Stimulated activated CD8-positive, alpha-beta memory T cell treated with anti-CD3 and anti-CD28 coated beads, Interleukin-4, amount 100 ng/mL, for 4 hours (primary cell): ENCODE measurements around the gene SH2D1B.
"Not testable (repeated sequence)": the region's sequence is repeated elsewhere in the genome, so short reads cannot be mapped to it uniquely, and the experiment has no call there.

Source experiments
- DNase-seq, 2 donors: peaks; one replicate each; pipeline ENCODE4 v3.0.0-alpha.2; 2020; ENCODE audit warnings: low read depth in 2 of 2, low spot score in 1 of 2

Gene SH2D1B

DNA sequence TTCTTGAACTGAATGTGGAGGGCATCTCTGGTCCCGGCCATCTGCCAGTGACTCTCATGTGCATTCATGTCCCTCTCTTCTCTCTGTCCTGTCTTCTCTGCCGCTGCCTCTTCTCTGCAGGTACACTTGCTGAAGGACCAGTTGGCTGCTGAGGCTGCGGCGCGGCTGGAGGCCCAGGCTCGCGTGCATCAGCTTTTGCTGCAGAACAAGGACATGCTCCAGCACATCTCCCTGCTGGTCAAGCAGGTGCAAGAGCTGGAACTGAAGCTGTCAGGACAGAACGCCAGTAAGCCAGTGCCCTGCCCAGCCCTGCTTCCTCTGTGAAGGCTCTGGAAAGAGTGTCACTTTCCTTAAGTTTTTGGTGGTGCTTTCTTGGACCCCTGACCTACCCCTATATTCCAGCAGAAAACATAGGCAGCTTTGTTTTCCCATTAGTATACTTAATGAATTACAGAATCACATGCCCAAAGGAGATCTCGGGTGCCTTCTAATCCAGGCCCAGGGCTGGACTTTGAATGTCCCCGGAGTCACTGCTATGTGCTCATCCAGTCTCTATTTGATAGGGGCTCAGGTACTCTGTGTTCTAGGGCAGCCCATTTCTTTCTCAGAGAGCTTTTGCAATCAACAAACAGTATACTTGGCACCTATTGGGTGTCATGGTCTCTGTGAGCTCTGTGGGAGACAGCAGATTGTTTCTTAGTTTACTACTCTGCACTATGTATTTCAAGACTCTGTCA lies 46.5 kb downstream of the SH2D1B start:
- no peak for DNase-seq

DNA sequence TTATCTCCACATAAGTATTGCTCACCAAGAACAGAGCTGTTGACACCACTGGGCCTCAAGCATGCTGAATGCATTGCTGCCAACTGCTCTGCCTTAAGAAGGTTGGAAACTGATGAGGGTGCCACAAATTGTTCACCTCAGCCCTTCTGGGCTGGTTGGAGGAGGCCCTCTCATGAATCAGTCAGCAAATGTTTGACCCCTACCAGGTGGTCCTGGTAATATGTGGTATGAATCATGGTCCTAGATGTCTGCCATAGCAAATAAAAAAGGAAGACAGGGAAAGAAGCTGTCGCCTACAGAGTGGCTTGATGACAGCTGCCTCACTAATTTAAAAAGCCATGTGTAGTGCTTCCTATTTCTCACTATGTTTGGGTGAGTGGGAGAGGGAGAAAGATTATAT lies 47.4 kb downstream of the SH2D1B start:
- DNase-seq = no peak

DNA sequence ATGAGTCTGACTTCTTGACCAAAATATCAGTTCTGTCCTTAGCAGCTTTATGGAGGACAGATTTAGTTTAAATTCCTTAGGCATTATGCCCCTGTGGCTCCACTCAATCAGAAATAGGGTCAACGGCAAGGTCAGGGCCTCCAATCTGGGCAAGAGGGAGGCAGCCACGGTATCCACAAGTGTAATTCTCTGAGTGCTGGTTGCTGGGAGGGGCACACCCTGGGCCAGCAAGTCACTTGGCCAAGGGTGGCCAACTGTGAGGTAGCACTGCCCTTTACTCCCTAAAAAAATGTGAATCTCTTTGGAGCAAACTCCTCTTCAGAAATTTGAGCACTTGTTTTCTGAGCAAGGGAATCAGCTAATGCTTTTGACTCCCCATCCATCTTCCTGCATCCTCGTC lies 48.1 kb downstream of the SH2D1B start:
- DNase-seq = no peak

DNA sequence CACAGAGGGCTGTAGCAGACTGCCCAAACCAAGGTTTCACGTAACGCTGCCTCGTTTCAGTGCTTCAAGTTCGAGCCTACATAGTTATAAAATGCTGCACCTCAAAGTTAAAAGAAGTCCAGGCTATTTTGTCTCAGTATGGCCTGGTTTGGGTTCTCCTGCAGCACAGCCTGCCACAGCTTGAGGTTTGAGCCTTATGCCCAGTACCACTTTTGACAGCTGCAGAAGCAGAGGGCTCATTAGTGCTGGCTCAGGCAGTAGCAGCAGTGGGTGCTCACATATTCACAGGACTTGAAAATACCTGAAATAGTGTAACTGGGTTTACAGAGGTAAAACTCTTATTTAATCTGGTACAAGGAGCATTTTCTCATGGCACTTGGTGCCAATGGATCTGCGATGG lies 50.6 kb downstream of the SH2D1B start:
- no peak for DNase-seq

DNA sequence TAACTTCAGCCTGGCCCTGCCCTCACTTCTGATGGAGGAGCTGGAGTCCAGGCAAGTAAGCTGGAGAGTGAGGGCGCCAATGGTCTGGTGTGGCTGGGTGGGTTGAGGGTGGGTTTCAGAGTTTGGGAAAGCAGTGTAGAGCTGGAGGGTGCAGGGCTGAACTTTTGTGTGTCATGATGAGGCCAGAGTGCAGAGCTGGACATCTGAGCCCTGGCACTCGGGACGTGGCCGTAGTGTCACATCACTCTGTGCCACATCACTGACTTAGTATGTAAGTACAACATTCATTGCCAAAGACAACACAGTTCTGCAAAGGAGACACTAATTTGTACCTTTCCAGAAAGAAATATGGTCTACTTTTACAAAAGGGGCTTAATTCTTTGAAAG lies 51.1 kb downstream of the SH2D1B start:
- DNase-seq = no peak

DNA sequence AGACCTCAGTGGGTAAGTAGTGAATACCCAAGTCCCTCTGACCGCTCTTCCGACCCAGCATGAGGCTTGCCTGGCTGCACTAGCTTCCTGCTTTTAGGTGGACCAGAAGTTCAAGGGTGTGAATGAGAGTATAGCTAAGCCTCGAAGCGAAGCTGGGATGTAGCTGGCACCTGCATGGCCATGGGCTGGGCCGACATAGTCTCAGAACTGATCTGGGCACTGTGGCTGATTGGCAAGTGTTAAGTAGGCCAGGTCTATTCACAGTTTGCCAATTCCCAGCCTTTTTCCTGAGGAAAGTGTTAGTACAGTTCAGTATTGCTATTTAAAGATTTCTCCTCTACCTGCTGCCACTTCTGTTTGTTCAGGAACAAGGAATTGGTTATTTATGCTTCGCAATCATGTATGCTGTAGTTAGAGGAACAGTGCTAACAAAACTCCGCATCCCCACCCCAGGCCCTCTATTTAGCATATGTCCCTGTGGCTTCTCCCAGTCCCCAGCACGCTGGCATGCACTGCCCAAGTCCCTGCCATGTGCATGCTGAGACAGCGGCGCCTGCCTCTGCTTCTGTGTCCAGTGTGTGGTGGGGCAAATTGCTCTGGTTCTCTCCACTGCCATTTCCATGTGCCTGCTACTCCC lies 51.6 kb downstream of the SH2D1B start:
- no peak for DNase-seq

DNA sequence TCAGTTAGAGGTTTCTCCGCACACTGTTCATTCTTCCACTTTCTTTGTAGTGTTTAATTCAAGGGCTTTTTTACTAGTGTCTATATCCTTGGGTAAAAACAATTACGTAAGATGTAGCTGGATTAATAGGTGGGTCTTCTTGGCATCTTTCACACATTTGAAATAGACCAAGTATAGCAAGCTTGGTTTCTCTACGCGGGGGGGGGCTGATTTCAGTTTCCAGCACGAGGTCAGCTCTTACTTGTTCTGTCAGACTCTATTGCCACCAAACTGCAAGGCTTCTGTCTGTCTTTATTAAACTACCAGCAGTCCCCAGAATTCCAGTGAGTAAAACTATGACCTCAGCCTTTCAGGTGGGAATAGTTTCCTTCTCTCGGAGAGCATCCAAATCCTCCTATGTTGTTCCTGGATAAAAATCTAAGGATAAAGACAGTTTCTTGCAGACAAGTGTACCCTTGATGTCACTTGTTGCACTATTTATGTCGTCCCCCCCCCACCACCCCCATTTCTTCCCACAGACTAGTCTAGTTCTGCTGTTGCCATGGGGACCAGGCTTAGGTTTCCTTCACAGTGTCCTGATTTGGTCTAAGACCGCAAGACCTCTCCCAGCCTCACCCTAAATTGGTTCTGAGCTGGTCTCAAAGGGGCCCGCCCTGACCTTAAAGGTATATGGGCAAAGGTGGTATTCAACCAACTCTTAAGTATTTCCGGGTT lies 52.3 kb downstream of the SH2D1B start:
- no peak for DNase-seq

DNA sequence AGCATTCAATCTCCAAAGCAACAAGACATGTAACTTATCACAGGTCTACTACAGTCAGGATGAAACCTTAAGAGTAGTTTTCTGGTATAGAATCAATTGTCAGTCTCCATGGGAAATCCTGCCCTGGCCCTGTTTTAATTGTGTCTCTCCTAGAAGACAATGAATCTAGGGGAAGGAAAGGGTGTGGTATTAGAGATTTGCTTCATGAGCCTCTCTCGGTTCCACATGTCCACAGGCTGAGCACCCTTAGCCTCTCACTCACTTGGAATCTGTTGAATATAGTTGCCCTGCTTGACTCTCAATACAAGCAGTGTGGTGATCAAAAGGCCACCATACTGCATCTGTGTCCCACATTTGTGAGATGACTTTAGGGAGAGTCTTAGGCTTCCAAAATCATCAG lies 53.0 kb downstream of the SH2D1B start:
- DNase-seq = no peak

DNA sequence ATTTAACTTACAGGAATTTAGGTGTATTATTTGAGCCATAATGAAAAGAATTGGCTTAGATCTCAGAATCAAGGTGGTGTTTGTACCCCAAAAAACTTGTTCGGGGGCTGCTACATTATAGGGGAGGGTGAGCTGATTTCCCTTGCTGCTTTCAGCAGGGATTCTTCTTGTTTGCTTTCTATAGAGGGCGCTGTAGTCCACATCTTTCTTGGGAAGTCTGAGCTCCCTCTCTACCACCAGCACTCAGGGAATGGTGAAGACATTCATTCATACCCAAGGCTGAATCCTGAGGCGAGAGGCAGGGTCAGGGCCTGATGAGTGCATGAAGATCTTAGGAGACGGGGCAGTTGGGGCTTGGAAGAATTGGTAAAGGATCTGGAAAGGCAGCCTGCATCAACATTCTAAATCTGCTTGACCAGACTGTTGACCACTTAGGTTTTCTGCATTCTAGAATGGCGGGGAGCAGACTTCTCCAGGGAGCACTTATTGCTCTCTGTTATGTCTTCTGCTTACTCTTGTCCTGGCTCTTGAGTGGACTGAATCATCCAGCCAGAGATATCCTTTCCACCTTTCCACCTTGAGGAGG lies 54.2 kb downstream of the SH2D1B start:
- DNase-seq = no peak

DNA sequence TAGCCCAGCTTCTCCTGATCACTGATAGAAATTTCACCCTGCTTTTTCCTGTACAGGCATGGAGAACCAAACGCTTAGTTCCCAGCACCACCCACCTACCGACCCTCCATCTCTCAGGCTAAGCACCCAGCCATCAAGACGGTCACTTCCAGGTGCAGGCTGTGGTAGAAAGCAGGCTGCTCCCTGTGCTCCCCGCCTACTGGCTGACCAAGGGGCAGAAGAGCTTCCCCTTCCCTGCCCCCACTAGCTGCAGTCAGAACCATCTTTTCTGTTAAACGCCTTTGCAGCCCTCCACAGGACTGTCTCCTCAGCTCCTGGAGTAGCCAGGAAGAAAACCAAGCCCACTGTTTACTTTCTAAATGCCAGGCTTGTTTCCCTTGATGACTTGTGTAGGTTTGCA lies 58.2 kb downstream of the SH2D1B start:
- DNase-seq = no peak

DNA sequence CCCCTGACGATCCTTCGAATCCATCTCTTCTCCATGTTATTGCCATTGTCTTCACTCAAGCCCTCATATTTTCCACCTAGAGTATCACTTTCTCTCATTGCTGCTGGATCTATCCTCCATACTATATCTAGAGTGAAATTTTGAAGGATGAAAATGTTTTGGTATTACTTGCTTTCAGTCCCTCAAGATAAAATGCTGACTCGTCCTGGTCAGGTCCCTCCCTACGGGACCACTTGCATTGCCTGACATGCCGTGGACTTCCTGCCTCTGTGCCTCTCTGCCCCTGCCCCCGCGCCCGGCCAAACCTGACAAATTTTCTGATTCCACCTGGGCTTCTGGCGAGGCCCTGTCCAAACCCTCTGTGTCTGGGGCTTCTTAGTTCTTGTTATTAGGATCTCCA lies 58.9 kb downstream of the SH2D1B start:
- DNase-seq = no peak

DNA sequence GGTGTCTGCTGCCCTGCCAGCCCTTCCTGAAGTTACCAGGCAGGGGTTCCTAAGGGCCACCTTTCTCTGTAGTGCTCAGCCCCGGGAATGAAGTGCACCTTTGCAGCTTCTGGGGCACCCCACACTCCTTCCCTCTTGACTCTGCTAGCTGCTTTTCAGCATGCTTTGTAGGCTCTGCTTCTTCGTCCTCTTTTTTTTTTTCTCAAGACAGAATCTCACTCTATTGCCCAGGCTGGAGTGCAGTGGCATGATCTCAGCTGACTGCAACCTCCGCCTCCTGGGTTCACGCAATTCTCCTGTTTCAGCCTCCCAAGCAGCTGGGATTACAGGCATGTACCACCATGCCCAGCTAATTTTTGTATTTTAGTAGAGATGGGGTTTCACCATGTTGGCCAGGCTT lies 60.1 kb downstream of the SH2D1B start:
- not testable (repeated sequence) for DNase-seq

DNA sequence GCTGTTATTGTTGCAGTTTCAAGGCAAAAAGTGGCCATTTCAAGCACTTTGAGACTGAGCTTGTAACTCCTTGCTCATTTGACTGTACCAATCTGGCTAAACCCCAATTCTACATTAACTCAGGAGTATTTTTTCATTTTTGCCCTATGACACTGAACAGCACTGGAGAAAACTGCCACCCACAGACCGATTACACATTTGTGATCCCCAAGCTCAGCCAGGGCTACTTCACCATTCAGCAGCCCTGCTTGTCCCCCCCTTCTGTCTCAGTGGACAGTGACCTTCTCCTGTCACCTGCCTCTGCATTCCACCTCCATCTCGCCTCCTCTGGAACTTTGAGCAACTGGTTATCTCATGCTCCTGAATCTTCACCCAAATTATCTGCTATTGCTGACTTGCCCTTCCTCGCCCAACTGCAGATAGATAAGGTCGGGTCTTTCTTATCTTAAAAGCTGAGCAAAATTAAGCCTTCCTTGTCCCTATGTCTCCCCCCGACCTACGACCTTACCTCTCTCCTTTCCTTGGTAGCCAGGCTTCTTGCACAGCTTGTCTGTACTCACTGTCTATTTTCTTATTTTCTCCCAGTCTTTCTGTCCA lies 60.6 kb downstream of the SH2D1B start:
- DNase-seq = no peak

DNA sequence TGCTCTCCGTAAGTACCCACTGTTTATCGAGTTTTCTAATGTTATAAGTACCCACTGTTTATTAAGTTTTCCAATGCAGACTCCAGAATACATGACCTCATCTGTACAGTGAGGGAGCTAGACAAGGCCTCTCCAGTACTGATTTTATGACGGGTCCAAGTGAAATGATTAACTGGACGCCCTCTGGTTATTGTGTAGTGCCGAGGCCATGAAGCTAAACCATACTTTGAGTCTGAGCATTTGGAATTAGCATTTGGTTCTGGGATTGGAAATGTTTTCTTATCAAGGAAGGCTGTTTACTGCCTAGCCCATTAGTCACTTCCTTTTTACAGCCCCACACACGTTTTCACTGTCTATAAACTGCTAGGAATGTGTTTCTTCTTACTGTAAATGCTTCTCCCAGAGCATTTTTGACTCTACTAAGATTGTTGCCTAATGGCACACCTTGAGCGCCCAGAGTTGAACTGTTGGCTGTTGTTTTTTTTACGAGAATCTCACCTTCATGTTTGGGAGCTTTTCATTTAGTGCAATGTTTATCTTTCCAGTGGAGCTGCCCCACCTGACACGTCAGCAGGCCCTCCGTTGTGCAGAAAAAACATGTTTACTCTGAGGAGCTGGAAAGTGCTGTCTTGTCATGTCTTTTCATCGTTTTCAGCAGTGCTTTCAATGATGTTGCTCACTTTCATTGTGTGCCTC lies 62.2 kb downstream of the SH2D1B start:
- DNase-seq = no peak

DNA sequence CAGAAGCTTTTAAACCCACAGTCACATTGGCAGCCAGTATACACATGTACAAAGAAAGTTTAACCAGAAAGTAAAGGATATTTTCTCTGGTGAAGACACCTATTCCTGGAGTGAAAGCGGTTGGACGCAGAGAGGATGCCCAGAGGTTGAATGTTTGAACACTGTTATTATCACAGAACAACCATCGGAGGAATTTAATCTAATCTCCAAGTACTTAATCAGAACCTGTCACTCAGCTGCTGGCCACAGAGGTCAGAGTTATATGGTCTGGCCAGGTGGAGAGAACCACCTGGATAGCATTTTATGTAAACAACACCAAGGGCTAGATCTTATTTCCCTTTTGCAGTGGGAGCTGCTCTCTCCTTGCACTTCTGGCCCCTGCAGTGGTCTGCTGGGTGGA lies 64.7 kb downstream of the SH2D1B start:
- no peak for DNase-seq
